ENCODE measurements around the gene CAPZA3. TPM values are rescaled to one million over a fixed set of nuclear protein-coding genes. Genes with fewer than 3 reads are reported as not detected.
"Not testable (repeated sequence)": the region's sequence is repeated elsewhere in the genome, so short reads cannot be mapped to it uniquely, and the experiment has no call there.

The CAPZA3 gene
- total RNA-seq, 1 donor from 2014 or later = not detected

DNA sequence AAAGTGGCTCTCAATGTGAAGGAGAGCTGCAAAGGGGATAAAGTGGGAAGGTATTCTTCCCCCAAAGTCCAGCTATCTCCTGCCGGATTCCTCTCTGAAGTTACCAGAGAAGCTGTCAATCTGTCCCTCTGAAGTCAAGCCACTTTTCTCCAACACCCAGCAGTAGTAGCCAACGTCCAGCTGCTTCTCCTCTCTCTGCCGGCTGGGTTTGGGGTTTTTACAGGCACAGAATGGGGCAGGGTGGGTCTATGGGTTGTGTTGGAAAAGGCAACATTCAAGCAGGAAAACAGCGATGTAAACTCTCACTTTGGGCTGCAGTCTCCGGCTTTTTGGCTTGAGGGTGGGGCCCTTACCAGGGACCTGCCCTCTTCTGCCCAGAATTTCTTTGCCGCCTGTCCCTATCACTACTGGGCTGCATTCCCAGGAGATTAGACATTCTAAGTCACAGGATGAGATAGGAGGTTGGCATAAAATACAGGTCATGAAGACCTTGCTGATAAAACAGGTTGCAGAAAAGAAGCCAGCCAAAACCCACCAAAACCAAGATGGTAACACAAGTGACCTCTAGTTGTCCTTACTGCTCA is 16.3 kb downstream of the CAPZA3 start:
- H3K27ac ChIP-seq = no peak overlapping the region
- H3K9me3 ChIP-seq = no peaks in the 10 kb centered on the region
- no peaks in the 10 kb centered on the region for H3K36me3 ChIP-seq
- no peaks in the 10 kb centered on the region for H3K27me3 ChIP-seq
- intact Hi-C loops (cut with DNase I) = loop anchor here (5.0 kb wide), 1 partner anchor 282 kb away; no protein-coding TSS in a partner anchor
- H3K4me1 ChIP-seq = peaks cover 6% of the 10 kb centered on the region
- ATAC-seq = no peak
- H3K4me3 ChIP-seq = no peak overlapping the region
- DNase-seq = no peak
- TF ChIP-seq, protein P1, sequence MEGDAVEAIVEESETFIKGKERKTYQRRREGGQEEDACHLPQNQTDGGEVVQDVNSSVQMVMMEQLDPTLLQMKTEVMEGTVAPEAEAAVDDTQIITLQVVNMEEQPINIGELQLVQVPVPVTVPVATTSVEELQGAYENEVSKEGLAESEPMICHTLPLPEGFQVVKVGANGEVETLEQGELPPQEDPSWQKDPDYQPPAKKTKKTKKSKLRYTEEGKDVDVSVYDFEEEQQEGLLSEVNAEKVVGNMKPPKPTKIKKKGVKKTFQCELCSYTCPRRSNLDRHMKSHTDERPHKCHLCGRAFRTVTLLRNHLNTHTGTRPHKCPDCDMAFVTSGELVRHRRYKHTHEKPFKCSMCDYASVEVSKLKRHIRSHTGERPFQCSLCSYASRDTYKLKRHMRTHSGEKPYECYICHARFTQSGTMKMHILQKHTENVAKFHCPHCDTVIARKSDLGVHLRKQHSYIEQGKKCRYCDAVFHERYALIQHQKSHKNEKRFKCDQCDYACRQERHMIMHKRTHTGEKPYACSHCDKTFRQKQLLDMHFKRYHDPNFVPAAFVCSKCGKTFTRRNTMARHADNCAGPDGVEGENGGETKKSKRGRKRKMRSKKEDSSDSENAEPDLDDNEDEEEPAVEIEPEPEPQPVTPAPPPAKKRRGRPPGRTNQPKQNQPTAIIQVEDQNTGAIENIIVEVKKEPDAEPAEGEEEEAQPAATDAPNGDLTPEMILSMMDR (IDR thresholded peaks at IDR 0.05) = no peak

DNA sequence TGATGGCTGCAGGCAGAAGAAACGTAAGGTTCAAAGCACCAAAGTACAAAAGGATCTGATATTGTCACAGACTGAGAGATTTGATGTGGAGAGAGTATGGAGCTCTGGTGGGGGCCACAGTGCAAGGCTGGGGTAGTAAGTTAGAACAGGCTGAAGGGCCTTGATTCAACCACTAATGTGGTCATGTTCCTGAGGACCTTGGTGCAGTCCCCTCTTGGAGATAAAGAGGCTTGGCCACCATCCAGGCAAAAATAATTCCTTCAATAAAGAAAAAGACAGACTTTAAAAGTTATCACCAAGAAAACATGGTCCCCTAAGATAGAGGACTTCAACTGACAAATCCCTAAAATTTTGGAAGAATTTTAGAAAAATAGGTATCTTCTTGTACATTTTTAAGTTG is 17.4 kb downstream of the CAPZA3 start:
- Histone ChIP-seq H3K27me3 (no peaks in the 10 kb centered on the region), H3K4me1 (peaks cover 6% of the 10 kb centered on the region), H3K36me3 (no peaks in the 10 kb centered on the region), H3K4me3 (no peak overlapping the region), H3K27ac (no peak overlapping the region), H3K9me3 (no peaks in the 10 kb centered on the region)
- TF ChIP-seq, protein P1 (IDR thresholded peaks at IDR 0.05) = no peak
- DNase-seq (no peak), ATAC-seq (no peak)
- intact Hi-C loops (cut with DNase I) = no loop called here

DNA sequence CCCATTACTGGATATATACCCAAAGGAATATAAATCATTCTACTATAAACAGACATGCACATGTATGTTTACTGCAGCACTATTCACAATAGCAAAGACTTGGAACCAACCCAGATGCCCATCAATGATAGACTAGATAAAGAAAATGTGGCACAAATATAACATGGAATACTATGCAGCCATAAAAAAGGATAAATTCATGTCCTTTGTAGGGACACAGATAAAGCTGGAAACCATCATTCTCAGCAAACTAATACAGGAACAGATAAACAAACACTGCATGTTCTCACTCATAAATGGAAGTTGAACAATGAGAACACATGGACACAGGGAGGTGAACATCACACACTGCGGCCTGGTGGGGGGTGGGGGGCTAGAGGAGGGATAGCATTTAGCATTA is 28.6 kb downstream of the CAPZA3 start:
- H3K4me3 ChIP-seq; H3K9me3 ChIP-seq; H3K27ac ChIP-seq; ATAC-seq; H3K4me1 ChIP-seq; DNase-seq; H3K27me3 ChIP-seq; H3K36me3 ChIP-seq; intact Hi-C loops (cut with DNase I): not testable (repeated sequence)

DNA sequence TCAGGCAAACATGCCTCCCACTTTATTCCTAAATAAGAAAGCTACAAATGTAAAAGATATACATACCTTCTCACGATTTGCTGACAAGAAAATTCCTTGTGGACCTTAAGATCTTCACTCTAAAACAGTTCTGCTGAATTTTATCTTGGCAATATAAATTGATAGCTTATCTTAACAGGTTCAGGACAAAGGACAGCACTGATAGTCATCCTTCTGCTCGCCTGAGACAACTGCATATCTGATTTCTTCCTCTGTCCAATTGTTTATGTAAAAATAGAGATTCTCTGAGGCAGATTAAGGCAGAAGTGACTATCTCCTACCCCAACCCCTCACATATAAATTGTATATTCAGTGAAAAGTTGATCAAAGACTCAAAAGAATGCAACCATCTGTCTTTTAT is 44.9 kb downstream of the CAPZA3 start:
- Histone ChIP-seq H3K9me3 (no peaks in the 10 kb centered on the region), H3K36me3 (no peaks in the 10 kb centered on the region), H3K27me3 (no peaks in the 10 kb centered on the region), H3K4me1 (no peaks in the 10 kb centered on the region), H3K27ac (no peak overlapping the region), H3K4me3 (no peak overlapping the region)
- TF ChIP-seq, protein P1 (IDR thresholded peaks at IDR 0.05) = no peak
- DNase-seq (no peak), ATAC-seq (no peak)
- intact Hi-C loops (cut with DNase I) = no loop called here

DNA sequence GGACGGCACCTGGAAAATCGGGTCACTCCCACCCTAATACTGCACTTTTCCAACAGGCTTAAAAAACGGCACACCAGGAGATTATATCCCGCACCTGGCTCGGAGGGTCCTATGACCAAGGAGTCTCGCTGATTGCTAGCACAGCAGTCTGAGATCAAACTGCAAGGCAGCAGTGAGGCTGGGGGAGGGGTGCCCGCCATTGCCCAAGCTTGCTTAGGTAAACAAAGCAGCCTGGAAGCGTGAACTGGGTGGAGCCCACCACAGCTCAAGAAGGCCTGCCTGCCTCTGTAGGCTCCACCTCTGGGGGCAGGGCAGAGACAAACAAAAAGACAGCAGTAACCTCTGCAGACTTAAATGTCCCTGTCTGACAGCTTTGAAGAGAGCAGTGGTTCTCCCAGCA is 47.5 kb downstream of the CAPZA3 start:
- intact Hi-C loops (cut with DNase I); ATAC-seq; DNase-seq: not testable (repeated sequence)

More for the DNA sequence above, 47.5 kb downstream of the CAPZA3 start:
- not testable (repeated sequence) for H3K27ac ChIP-seq, H3K36me3 ChIP-seq, H3K27me3 ChIP-seq, H3K9me3 ChIP-seq, H3K4me3 ChIP-seq, H3K4me1 ChIP-seq

Other genes starting within 250 kb of the CAPZA3 start
- gene PLCZ1, start 107 bp upstream of the CAPZA3 start, total RNA-seq = not detected

Data from upper lobe of right lung (tissue), 1 donor.